HG03196 (cell line): ENCODE measurements around the gene PDIA2.

Experiments used
- ATAC-seq: cut with Tn5 transposase; IDR thresholded peaks from one replicate; pipeline ENCODE4 v1.9.1; 2021; ENCODE audit not compliant: unreplicated experiment

Gene PDIA2

DNA sequence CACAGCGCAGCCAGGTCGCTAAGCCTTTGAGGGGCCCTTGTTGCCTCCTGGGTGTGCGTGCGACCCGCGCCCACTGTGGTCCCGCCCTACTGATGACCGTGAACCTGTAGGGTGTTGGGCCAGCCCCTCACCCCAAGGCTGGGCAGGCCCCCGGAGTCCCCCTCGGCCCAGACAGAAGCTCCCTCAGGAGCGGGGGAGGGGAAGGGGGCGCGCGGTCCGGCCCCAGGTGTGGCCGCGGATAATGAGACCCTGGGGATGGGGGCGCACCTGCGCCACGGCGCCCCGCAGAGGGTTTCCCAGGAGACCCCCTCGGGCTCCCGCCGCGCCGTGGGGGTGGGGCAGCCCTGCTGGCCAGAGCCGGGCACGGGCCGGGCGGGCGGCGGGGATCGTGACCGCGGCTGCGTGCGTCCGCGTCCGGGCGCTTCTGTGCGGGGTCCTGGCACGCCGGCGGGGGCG, 2.9 kb upstream of the PDIA2 start:
- ATAC-seq = no peak

DNA sequence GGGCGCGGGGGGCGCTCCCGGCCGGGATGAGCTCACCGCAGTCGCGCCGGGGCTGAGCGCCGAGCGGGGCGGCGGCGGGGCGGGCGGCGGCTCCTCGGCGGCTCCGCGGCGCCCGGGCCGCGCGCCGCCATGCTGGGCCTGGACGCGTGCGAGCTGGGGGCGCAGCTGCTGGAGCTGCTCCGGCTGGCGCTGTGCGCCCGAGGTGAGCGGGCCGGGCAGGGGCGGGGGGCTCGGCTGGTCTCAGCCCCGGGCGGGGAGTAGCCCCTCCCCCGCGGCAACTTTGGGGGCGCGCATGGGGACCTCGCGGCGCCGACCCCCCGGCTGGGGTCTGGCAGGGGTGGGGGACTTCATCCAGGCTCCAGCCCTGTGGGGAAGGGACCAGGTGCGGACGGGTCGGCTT, 2.4 kb upstream of the PDIA2 start, which contains the start of gene ARHGDIG:
Gene ARHGDIG (plus strand): TSS at position 40 of the 400 bp plus-strand sequence. CDS start 90 bp downstream, at position 130.
- ATAC-seq = no peak

DNA sequence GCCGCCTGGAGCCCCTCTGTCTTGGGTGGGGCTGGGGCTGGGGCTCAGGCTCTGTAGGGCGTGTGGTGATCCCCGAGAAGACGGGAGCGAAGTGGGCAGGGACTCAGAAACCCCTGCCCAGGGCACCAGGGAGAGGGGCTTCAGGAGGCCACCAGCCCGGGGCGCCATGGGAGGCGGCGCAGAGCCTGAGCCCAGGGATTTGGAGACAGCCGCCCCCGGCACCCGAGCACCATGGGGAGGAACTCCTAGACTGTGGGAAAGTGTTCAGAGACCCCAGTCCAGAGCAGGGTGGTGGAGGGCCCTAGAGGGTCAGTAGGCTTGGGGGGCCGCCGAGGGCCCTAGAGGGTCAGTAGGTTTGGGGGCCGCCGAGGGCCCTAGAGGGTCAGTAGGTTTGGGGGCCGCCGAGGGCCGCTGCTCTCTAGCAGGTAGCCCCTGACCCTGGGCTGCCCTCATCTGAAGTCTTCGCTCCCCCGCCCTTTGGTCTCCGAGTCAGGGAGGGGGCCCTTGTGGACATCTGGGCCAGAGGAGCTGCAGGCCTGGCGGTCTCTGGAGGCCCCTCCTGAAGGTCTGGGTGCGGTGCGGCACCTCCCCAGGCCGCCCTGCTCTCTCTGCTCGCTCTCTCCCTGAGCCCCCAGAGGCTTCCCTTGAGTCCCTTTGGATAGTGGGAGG, 1.8 kb upstream of the PDIA2 start:
- no peak for ATAC-seq

DNA sequence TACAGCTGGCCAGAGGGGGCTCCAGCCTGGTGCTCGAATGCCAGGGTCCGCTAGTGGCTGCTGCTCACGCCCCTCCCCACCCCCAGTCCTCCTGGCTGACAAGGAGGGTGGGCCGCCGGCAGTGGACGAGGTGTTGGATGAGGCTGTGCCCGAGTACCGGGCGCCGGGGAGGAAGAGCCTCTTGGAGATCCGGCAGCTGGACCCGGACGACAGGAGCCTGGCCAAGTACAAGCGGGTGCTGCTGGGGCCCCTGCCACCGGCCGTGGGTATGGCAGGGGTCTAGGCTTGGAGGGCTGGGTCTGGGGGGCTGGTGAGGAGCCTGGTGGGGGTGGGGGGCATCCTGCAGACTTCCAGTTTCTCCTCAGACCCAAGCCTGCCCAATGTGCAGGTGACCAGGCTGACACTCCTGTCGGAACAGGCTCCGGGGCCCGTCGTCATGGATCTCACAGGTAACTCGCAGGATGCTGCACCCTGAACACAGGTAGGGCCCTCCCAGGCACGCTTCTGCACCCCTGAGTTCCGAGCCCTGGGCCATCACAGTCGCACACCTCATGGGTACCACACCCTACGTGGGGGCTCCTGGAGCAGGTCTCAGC, 1.2 kb upstream of the PDIA2 start:
- no peak for ATAC-seq

DNA sequence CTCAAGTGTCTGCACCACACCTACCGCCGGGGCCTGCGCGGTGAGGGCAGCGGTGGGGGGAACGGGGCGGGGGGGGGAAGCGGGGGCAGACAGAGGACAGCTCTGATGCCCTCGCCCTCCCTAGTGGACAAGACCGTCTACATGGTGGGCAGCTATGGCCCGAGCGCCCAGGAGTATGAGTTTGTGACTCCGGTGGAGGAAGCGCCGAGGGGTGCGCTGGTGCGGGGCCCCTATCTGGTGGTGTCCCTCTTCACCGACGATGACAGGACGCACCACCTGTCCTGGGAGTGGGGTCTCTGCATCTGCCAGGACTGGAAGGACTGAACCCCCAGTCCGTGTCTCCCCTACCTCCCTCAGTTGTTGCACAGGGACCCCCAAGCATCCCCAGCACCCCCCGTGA, 473 bp upstream of the PDIA2 start:
- ATAC-seq = no peak

DNA sequence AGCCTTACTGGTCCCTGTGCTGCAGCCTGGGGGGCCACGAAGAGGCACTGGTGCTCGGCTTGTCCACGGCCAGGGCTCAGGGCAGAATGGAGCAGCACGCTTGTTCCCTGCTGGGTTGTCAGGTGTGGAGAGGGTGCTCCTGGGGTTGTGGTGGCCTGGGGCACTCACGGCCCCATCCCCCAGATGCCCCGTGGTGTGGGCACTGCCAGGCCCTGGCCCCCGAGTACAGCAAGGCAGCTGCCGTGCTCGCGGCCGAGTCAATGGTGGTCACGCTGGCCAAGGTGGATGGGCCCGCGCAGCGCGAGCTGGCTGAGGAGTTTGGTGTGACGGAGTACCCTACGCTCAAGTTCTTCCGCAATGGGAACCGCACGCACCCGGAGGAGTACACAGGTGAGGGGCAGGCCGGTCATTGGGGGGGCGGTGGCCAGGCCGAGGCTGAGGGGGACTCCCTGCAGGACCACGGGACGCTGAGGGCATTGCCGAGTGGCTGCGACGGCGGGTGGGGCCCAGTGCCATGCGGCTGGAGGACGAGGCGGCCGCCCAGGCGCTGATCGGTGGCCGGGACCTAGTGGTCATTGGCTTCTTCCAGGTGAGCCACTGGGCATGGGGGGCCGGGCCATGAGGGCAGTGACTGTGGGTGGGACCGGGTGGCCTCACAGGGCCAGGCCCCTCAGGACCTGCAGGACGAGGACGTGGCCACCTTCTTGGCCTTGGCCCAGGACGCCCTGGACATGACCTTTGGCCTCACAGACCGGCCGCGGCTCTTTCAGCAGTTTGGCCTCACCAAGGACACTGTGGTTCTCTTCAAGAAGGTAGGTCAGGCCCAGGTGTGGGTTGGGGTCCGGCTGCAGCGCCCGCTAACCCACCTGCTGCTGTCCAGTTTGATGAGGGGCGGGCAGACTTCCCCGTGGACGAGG, 1.5 kb downstream of the PDIA2 start:
- ATAC-seq = no peak

DNA sequence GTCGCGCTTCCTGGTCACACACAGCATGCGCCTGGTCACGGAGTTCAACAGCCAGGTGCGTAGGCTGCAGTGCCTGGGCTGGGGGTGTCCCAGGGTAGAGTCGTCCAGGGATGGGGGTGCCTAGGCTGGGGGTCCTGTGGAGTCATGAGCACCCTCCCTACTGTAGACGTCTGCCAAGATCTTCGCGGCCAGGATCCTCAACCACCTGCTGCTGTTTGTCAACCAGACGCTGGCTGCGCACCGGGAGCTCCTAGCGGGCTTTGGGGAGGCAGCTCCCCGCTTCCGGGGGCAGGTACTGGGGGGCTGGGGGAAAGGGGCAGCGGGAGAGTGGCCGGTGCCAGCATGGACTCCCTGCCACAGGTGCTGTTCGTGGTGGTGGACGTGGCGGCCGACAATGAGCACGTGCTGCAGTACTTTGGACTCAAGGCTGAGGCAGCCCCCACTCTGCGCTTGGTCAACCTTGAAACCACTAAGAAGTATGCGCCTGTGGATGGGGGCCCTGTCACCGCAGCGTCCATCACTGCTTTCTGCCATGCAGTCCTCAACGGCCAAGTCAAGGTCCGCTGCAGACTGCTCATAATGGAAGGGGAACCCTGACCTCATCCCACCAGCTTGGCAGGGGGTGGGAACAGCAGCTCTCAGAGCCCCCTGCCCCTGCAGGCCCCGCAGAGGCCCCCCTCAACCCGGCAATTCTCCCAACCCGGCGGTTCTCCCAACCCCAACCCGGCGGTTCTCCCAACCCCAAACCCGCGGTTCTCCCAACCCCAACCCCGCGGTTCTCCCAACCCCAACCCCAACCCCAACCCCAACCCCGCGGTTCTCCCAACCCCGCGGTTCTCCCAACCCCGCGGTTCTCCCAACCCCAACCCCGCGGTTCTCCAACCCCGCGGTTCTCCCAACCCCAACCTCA, 2.4 kb downstream of the PDIA2 start:
- ATAC-seq = no peak

DNA sequence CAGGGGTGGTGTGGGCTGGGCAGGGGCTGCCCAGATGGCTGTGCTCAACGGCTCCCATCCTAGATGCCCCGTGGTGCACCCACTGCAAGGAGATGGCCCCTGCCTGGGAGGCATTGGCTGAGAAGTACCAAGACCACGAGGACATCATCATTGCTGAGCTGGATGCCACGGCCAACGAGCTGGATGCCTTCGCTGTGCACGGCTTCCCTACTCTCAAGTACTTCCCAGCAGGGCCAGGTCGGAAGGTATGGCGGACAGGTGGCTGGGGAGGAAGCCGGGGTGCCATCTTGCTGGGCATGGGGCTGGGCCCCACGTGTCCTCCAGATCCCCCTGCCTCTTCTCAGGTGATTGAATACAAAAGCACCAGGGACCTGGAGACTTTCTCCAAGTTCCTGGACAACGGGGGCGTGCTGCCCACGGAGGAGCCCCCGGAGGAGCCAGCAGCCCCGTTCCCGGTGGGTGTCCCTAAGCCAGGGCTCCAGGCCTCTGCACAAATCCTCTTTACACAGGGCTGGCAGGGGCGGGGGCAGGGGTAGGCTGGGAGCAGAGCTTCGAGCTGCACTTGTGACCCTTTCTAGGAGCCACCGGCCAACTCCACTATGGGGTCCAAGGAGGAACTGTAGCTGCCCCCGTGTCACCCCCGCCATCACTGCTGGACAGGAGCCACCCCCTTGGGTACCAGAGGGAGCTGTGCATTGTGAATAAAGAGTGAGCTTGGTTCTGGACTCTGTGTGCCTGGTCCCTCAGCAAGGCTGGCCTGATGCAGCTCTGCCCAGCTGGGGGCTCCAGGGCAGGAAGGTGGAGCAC, 3.7 kb downstream of the PDIA2 start:
- no peak for ATAC-seq

DNA sequence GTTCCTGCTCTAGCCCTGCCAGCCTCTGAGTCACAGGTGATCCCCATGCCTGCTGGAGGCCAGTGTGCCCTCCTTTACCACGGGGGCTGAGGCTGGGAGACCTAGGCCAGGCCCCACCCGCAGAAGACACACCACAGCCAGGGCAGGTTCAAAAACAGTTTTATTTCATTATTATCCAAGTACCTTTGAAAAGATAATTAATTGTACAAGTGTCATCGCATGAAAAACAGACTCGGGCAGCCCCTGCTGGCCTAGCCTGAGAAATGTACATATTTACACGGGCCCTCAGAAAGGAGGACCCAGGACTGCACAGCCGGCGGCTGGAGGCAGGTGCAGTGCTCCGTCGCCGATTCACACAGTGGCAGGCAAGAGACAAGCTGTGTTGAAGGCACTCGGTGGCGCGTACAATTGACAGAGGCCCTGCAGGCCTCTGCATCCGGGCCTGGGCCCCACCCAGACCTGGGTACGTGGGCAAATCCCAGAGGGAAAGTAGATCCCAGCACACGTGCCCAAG, 4.4 kb downstream of the PDIA2 start:
- ATAC-seq = no peak

DNA sequence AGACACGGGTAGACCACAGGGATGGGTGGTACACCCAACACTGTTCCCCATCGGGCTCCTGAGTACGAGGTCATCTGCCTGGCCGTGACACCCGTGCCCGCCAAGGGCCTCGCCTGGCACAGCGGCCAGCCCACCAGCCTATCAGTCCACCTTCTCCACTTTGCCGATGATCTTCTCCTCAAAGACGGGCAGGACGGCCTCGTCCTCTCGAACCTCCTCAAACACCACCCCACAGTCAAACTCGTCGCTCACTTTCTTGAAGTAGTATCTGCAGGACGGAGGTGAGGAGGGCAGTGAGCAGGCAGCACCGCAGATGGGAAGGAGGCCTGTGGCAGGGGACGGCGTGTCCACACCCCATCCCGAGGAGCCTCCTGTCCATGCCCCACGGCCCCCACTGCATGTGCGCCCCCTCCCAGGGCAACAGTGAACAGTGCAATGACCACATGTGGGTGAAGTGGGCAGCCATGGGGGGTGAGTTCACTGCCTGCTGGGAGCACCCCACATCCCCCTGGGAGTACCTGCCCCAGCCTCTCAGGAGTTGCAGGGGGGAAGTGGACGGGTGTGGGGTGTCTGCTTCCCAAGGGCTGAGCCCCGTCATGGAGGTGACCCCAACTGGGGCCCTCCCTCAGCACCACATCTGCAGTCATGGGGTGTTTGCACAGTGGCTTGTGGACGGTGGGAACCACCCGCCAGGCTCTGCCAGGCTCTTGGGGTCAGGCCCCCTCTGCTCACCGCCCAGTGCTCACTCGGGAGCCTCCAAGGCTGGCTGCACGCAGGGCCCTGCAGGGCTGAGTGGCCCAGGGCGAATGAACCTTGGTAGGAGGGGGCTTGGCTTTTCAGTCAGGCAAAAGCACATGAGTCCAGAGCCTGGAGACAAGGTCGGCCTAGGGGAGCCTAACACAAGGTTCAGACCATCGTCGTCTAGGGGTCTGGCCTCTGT, 5.3 kb downstream of the PDIA2 start:
- no peak for ATAC-seq

DNA sequence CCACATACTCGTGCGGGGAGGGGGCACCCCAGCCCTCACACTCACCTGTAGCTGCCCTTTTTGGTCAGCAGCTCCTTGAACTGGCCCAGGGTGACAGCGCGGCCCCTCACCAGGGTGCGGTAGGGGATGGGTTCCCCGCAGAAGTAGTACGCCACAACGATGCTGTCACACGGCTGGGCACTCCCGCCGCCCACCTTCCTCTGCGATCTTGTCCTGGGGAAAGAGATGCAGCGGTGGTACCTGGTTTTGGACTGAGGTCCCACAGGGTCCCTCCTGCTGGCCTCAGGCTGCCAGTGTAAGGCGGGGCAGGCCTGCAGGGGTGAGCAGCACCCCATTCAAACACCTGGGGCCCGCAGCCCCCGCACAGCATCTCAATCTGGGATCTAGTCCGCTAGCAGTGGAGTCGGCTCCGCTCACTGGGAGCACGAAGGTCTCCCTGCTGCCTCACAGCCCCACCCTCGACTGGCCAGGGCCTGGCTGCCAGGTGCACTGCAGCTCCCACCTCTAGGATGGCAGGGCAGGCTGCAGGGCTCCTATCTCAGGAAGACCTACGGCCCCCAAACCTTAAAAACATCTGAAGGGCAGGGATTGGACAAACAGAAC, 6.5 kb downstream of the PDIA2 start:
- ATAC-seq = no peak

DNA sequence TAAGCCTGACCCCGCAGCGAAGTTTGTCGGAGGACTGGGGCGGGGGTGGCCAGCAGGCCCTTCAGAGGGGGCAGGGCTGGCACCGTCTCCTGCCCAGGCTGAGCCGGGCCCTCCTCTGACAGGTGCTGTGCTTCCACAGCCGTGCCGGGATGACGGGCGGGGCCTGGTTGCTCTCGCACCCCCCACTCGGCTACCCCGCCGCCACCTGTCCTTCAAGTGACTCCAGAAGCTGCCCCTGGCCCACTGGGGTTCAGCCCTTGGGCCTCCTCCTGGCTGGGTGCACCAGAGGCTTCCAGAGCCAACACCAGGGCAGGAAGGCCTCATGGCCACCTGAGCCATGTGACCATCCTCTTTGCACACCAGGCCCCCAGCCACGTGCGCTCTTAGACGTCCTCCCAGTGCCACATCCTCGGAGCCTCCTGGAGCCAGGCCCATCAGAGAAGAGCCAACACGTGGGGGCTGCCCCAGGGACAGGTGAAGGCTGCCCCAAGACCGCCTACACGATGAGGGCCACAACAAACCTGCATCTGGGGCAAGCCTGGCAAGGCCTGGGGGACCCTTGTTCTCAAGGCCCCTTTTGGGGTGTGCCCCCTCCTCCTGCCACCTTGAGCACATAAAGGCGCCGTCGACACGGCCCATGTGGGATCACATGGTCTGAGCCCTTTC, 7.2 kb downstream of the PDIA2 start:
- ATAC-seq = no peak

DNA sequence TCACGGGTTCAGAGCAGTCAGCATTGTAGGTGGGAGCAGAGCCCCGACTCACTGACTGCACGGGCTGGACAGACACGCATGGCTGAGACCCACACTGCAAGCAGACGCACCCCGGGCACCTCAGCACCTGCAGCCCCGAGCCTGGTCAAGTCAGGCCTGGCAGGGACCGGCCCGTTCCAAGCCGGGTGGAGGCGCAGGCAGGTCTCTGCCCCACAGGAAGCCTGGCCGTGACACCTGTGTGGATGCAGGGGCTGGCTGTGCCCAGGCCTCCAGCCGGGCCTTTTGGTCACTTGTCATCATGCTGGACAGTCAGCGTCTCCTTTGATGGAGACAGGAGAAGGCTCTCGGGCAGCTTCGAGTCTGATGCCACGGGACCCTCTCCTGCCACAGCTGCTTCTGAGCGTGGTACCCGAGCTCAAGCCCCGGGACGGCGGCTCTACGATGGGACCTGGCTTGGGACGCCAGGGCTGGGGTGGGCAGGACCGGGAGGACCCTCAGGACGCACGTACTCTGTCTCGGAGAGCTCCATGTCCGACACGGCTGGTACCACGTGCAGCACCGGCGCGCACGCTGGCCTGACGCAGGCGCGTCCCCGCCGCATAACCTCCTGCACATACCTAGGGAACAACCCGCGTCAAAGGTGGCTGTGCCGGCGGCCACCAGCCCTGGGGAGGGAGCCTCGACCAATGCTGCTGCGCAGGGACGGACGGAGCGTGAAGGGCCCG, 7.9 kb downstream of the PDIA2 start:
- no peak for ATAC-seq

DNA sequence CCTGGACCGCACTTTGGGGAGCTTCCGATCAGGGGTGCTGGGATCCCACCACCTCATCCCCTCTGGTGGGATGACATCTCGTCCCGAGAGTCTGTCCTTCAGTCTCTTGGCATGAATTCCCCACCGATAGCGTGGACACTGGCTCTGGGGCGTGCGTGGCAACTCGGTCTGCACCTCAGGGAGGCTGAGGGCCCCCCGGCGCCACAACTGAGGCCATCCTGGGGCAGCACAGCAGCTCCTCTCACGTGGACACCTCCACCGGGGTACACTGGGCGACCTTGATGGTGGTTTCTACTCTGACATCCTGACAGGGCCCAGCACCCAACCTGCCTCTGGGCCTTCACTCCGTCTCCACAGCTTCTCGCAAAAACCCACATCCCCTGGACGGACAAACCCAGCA, 8.6 kb downstream of the PDIA2 start:
- ATAC-seq = no peak

DNA sequence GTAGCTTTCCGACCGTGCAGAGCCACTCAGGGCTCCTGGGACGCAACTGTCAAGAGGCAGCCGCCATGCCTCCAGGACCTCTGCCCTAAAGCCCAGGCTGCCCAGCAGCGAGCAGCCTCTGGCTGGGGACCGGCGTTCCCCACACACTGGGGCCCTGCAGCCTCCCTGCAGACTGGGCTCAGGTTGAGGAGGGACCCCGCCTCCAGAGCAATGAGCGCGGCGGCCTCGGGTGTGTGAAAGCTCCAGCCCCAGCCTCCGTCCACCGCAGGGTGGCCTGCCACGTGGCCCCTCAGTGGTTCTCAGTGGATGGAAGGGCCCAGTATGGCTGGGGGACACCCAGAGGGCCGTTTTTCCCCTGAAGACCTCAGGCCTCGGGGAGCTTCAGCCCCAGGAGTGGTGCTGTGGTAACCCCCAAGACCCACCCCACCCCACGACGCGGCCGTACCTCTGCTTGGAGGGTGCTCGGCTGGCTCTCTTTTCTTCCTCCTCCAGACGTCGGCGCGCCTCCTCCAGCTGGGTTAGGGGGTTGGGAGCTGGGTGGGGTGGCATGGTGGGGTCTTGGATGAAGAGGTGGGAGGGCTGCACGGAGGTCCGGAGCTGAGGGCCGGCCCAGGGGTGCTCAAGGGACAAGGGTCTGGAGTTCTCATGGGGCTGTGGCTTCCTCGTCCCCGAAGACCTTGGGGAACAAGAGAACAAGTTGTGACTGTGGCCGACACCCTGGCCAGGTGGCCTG, 10.2 kb downstream of the PDIA2 start:
- ATAC-seq = no peak

DNA sequence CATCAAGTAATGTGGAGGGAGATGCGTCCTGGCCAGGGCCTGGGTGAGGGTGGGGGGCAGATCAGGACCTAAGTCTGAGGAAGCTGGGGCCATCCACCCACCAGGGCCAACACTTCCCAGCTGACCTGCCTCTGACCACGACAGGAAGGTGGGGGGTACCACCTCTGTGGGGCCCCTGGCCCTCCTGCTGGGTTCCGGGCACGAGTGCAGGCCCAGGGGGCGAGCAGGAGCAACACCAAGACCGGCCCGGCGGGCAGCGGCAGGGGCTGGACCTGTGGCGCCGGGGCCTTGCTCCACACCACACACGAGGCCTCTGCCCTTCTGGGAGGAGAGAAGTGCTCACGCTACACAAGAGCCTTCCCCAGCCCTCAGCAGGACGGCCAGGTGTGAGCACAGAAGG, 13.3 kb downstream of the PDIA2 start:
- no peak for ATAC-seq
